ENCODE measurements around the gene BPI.
"Not testable (repeated sequence)": the region's sequence is repeated elsewhere in the genome, so short reads cannot be mapped to it uniquely, and the experiment has no call there.

BPI gene

DNA sequence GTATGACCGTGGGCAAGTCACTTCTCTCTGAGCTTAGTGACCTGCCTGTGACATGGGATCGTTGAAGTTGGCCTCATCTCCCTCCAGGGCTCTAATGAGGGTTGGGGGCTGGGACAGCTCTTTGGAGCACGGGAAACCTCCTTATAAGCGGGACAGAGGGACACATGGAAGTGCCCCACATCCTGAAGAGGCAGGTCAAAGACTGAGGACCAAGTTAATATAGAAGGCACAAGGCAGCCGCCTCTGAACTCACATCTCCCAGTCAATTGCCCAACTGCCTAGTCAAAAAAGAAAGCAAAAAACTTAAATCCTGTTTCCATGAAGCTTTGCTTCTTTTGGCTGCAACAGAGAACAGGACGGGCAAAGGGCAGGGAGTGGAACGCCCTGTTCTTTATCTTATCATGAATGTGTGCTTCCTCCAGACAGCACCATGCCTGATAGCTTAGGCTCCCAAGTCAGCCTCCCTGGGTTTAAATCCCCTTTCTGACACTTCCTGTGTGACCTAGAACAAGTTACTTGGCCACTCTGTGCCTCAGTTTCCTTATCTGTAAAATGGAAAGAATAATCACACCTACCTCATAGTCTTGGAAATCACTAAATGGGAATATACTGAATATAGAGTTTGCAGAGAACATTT lies 69.4 kb downstream of the BPI start:
- DNase-seq = no peak

DNA sequence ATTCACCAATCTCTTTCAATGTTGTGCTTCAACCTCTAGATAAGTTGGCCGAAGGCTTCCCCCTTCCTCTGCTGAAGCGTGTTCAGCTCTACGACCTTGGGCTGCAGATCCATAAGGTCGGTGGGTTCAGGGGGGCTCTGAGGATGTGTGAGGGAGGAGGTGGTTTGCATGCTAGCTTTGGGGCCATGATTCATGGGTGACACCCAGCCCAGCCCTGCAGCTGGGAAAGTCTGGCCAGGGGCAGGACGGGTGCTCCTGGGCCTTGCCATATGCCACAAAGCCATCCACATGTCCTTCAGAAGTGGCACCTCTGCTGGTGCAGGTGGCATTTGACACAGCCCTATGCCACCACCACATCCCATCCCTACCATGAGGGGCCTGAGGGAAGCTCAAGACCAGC lies 69.9 kb downstream of the BPI start:
- no peak for DNase-seq

DNA sequence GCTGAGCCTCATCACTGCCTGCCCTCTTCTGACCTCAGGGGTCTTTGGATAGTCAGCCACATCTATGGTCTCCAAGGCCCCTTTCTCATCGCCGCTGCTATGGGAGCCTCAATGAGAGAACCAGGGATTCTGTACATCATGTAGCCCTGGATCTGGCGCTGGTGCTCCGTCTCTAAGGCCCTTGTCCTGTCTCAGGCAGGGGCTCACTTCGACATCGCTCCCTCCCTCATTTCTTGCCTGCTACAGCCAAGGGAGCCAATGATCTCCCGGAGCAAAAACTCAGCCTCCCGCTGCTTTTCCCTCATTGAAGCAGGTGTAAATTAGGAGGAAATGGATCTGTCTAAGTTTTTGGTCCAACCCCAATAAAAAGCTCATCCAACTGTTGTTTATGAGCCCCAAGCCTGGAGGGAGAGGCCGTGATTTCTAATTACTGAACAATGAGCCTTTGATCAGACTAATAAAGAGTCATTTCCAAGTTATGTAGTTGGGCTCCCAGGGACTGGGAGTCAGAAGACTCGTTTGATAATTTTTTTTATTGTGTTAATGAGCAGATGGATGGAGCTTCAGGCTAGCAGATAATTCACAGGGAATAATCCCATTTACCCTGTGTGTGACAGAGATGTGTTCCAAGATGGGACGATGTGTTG lies 73.2 kb downstream of the BPI start:
- no peak for DNase-seq

DNA sequence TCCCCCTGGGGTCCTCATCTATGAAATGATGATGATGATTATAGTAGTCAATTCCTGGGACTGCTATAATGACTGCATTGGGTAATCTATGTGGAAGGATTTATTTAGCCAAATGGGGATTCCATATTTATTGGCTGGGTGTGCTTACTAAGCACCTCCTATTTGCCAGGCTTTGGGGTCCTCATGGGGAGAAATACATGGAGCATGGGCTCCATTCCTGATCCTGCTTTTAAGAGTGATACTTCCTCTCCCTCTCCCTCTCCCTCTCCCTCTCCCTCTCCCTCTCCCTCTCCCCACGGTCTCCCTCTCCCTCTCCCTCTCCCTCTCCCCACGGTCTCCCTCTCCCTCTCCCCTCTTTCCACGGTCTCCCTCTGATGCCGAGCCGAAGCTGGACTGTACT lies 73.9 kb downstream of the BPI start:
- not testable (repeated sequence) for DNase-seq

DNA sequence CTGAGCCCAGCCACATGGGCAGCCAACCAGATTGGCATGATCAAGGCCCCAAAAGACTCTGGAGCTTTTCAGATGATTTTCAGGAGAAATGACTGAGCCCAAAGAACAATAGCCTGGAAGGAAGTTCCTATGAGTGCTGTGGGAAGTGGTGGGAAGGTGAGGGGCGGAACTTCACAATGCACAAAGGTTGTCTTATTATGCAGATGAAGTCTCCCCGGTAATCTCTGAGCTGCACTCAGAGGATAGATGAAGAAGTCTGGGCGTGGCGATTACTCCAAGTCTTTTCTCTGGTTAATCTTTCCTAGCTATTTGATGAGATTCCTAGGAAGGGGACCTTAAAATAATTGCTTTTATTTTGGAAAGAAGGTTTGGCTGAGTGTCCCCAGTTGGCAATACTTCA lies 79.2 kb downstream of the BPI start:
- DNase-seq = no peak

DNA sequence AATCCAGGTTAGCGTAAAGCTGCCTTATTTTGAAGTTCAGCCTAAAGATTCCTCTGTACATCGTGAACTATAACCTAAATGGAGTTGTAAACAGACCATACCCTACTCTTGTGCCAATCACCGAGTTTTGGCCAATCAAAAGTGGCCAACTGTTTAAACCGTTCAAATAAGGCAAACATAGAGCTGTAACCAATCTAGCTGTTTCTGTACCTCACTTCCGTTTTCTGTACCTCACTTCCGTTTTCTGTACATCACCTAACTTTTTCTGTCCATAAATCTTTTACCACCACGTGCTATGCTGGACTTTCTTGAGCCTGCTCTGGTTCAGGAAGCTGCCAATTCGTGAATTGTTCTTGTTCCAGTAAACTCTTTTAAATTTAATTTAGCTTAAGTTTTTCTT lies 82.0 kb downstream of the BPI start:
- DNase-seq = no peak

DNA sequence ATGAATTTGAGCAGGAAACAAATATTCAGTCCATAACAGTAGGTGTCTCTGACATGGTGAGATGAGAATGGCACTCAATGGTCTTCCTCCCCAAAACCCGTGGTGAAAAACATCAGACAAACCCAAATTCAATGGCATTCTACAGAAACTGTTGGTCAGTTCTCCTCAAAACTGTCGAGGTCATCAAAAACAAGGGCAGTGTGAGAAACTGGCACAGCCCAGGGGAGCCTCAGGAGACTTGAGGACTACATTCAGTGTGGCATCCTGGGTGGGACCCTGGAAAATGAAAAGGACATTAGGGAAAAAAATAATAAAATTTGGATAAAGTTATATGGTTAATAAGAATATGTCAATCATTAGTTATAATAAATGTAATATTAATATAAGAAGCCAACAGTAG lies 82.9 kb downstream of the BPI start:
- no peak for DNase-seq

Measured in activated CD8-positive, alpha-beta memory T cell treated with anti-CD3 and anti-CD28 coated beads, Interleukin-2, amount 50 U/mL, for 4 hours (primary cell).